GM18870 (cell line): ENCODE measurements around the gene PTRH1.

ENCODE experiments used
- ATAC-seq: cut with Tn5 transposase; IDR thresholded peaks from one replicate; pipeline ENCODE4 v1.9.1; 2021; ENCODE audit warnings: moderate library complexity; ENCODE audit not compliant: unreplicated experiment

Gene PTRH1

DNA sequence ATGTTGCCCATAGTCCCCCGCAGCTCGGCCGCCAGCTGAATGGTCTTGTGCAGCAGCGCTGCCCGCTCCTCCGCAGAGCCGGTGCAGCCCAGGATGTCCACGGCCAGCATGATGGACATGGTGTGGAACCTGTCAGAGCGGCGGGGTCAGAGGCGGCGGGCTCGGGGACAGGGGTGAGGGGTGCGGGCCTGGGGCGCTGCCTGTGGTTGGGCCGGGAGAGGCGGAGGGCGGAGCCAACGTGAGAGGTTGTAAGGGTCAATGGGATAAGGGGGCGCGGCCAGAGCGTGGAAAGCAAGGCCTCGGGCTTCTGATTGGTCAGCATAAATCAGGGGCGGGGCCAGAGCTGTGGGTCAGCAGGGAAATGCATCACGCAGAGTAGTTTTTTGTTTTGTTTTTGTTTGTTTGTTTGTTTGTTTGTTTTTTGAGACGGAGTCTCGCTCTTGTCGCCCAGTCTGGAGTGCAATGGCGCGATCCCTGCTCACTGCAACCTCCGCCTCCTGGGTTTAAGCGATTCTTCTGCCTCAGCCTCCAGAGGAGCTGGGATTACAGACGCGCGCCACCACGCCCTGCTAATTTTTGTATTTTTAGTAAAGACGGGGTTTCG is 26.5 kb upstream of the PTRH1 start:
- ATAC-seq: no peak

DNA sequence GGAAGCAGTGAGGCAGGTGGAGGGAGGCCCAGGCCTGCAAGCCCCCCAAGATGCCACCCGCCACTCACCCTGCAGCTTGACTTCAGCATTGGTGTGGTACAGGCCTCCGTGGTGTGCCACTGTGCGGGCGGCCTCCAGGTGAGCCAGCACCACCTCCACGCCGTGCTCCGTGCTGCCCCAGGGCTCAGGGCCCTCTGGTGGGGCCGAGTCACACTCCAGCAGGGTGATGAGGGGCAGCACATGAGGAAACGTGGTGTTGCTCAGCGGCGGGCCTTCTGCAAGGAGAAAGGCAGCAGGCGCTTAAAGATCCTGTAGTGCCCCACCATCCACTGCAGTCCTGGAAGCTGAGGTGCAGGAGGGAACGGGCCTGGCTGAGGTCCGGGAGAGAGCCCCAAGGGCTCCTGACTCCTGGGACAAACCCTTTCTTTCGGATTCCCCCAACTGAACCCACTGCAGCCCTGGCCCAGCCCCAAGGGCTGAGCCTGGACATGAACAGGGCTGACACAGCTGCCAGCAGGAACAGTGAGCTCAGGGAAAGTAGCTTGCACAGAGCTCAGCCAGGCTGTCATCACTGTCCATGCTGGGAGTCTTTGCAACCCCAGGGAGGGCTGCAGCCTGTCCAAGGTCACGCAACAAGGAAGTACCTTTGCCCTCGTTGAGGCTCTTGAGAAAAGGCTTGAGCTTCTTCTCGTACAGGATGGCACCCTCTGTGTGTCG is 24.3 kb upstream of the PTRH1 start:
- no peak for ATAC-seq

DNA sequence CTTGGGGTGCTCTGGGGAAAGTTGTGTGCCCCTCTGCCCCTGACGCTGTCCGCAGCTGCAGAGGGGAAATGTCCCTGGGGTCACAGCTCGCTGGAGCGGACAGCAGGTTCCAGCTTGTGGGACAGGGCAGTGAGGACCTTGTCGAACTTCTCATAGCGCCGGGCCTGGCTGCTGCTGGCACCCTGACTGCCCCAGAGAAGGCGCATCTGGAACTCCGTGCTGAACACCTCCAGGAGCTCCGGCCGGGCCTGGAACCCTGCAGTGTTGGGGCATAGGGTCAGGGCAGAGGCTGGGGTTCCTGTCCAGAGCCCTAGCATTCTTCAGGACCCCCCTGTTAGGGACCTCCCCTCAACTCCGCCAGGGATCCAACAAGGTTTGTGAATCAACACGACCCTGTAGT is 23.2 kb upstream of the PTRH1 start:
- no peak for ATAC-seq

DNA sequence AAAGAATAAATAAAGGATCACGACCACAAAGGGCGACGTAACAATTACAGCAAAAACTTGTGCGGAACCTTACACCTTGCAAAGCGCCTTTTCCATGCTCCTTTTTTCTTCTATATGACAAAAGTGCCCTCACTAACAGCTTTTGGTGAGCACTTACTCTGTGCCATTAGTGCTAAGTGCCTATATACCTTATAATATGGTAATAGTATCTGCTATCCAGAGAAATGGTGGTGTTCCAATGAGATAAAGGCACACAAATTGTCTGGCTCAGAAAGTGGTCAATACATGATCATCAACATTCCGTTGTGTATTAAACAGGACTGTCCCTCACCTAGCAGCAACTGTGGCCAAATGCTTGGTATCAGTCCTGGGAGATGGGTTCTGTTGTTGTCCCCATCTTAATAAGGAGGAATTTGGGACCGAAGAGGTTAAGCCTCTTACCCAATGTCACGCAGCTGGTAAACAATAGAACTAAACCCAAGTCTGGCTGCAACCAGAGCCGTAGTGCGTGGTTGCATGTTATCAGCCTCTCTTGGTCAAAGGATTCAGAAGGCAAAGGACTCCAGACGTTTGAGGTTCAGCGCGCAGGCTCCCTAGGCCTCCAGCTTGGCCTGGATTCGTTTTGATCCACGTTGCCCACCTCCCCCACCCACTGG is 20.2 kb upstream of the PTRH1 start:
- peak; percentile 13 for ATAC-seq

DNA sequence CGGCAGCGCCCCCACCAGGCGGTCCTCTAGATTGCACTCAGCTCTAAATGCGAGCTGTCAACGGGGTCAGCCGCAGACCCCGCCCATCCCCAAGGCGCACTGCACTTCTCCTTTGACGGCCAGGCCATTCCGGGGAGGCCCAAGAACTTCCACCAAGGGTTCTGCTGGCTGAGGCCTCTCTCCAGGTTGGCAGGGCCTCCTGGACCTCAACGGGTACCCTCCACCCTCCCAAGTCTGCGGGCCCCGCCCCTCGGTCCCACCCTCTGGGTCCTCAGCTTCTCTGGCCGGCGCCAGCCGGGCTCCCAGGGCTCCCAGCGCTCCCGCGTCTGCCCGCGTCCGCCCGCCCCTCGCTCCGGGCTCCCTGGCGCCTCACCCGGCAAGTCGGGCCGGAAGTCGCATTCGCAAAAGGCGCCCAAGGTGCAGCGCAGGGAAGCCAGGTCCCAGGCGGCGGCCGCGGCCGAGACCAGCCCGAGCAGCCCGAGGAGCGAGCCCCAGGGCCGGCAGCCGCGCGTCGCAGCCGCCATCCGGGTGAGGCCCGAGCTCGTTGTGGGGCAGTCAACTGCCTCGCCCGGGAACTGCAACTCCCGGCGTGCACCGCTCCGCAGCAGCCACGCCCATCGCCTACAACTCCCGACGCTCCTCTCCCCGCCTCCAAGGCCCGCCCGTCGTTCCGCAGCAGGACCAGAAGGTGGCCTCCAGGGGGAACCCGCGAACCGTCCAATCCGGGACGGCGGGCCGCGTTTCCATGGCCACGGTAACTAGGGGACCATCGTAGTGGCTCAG is 19.5 kb upstream of the PTRH1 start, which contains the start of gene TOR2A:
TOR2A (minus strand) TSS at position 548 of the 783 bp plus-strand sequence; CDS start at position 524, 24 bp downstream.
- ATAC-seq: peak; percentile 62

DNA sequence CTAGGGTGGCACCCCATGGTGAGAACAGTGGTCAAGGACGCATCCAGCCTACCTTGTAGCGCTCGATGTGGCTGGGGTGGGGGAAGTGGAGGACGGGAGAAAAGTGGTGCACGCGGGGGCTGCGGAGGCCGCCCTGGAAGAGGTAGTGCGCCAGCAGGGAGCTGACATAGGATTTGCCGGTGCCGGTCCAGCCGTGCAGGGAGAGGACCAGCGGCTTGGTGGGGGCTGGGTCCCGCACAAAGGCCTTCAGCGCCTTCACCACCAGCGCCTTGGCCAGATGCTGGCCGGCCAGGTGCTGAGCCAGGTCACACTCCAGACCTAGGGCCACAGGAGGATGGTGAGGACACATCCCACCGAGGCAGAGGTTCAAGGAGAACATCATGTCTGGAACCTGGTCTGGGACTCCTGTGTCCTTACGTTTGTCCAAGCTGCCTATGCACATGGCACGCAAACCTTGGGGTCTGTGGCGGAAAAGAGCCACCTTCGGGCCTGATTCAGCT is 18.8 kb upstream of the PTRH1 start:
- ATAC-seq: no peak

DNA sequence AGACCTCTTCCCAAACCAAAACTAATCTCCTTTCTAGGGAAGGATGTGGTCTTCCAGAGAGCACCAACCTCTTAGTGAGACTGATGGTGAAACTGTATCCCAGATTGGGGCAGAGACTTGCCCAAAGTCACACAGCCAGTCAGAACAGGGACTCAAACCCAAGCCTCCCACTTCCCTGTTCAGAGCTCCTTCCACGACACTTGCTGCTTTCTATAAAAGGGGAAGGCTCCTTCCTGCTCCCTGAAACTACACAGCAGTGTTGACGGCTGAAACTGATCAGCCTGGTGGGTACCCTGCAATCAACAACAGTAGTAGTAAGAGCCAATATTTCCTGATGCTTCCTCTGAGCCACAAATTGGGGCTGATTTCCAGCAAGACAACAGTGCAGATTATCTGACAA is 18.2 kb upstream of the PTRH1 start:
- ATAC-seq: no peak

DNA sequence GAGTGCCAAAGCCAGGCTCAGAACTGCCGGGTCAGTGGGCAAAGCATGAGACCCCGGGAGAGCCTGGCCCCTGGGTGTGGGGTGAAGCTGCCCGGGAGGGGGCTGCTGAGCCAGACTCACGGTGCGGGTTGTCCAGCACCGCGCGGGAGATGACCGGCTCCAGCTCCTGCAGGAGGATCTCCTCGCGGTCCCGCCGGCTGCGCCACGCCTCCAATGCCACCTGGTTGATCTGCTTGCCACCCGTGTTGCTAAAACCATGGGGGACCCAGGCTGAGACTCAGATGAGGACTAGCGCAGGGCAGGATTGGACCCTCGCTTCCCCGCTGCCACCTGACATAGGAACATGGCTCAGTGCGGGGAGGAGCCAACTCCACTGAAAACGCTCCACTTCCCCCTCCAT is 17.0 kb upstream of the PTRH1 start:
- no peak for ATAC-seq

DNA sequence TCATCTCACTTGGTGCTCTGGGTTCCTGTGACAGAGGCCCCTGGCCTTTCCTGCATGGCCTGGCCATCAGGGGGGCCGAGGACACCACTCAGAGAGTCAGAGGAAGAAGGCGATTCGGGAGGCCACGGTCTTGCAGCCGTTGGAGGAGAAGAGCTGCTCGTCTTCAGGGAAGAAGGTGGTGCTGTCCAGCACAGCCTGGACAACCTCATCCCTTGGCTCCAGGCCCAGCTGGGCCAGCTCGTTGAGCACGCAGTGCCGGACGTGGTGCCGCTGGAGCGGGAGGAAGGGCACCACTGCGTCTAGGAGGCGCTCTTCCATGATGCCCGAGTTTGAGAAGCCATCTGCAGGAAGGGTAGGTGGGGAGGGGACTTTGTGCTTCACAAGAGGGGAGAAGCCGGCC is 16.5 kb upstream of the PTRH1 start:
- ATAC-seq: no peak

DNA sequence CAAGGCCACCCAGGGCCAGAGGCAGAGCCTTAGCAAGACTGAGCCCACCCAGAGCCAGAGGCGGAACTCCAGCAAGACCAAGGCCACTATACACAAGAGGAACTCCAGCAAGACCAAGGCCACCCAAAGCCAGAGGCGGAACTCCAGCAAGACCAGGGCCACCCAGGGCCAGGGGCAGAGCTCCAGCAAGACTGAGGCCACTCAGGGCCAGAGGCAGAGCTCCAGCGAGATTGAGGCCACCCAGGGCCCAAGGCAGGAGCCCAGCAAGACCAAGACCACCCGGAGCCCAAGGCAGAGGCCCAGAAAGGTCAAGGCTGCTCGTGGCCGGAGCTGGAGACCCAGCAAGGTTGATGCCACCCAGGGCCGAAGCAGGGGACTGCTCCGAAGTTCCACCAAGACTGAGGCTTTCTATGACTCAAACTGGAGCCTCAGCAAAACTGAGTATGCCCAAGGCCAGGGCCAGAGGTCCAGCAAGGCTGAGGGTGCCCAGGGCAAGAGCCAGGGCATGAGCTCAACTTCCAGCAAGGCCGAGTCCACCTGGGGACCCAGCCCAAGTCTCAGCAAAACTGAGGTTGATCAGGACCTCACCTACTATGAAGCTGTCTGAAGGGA is 15.4 kb upstream of the PTRH1 start:
- no peak for ATAC-seq

DNA sequence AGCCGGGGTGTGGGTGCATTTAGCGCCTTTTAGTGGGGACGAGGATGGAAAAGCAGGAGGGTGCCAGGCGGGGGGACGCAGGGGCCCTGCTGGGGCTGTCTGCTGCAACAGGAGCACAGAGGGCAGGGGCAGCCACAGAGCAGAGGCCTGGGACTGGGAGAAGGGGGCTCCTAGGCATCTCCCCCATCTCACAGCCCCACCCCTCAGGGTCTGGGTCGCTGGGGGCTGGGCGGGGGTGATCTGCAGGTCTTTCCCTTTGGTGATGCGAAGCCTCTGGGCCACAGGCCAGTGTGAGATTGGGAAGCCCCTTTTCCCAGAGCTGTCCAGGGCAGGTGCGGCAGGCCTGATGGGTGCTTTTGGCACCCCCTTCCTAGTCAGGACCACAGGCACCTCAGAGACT is 14.8 kb upstream of the PTRH1 start:
- ATAC-seq: no peak

DNA sequence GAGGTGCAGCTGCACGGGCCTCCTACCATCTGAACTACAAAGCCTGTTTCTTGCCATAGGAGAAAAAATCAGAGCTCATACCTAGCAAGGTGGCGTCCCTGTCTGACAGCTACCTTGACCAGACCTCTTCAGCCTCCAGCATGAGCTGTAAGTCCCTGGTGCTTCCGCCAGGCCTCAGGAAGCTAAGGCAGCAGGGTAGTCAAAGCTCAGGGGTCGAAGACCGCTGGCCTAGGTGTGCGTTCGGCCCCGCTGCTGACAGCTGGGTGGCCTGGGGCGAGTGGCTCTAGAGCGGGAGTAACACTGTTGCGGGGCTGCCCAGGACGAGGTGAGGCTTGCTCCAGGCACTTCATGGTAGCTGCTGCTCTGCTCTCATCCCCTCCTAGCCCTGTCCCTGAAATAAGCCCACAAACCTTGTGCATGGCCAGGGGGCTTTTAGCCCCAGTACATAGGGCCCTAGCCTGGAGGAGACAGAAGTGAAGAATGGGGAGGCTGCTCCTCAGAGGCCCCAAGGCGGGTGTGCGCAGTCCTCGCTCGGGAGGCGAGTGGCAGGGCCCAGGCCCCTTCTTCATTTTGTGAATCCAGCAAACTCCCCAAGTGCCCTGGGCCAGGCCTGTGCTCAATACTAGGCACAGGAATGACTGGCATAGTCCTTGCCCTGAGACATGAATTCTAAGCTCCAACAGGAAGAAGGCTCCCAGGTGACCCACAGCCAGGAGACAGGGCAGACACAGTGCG is 14.2 kb upstream of the PTRH1 start:
- no peak for ATAC-seq

DNA sequence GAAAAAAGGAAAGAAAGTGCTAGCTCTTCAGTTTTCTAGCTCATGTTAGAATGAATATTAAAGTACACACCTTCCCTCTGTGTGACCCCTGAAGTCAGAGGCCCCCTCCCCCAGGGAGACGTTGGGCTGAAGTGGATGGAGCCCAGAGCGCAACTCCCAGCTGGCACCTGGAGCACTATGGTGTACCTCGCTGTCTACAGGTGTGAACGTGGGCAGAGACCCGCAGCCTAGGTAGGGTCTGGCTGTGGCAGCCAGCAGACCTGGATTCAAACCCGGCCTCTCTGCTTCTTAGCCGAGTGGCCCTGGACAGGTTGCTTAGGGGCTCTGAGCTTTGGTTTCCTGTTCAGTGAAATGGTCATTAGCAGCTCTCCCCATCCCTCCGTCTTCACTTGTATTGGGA is 13.3 kb upstream of the PTRH1 start:
- no peak for ATAC-seq

DNA sequence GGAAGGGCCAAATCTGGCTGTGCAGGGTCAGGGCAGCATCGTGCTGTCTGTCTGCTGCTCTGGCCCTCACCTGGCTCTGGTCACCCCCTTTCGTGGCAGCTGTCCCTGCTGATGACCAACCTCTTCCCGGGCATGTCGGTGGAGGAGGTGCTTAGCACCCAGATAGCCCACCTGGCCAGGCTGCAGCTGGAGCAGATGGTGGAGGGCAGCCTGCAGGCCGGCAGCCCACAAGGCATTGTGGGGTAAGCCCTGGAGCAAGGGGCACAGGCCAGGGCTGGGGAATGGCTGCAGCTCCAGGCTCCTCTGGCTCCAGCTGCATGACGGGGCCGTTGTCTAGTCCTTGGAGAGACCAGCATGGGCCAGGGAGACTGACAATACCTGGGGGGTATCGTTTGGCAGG is 11.4 kb upstream of the PTRH1 start:
- no peak for ATAC-seq

DNA sequence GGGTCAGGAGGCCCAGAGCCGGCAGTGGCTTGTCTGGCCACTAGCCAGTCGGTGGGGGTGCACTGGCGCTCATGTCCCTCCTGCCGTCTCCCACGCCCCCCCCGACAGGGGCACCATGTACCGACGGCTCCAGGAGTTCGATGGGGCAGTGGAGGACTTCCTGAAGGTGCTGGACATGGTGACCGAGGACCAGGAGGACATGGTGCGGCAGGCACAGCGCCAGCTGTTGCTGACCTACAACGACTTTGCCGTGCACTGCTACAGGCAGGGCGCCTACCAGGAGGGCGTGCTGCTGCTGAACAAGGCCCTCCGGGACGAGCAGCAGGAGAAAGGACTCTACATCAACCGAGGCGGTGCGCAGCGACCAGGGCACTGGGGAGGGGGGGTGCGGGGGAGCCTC is 8.5 kb upstream of the PTRH1 start:
- ATAC-seq: no peak

DNA sequence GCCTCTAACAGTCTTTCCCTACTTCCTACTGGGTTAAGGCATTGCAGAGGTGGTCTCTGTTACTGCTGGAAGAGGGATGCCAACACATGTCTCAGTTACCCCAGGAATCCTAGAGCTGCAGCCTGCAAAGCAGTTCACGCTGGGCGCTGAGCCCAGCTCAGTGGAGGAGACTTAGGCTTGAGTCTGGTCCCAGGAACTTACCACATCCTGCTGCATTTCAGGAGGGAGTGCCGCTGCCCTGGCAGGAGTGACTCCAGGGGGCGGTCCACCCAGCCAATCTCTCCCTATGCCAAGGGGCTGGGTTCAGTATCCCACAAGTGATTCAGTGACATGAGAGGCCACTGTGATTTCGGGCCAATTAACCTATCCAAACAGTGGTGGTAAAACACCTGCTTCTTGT is 8.0 kb upstream of the PTRH1 start:
- ATAC-seq: no peak

DNA sequence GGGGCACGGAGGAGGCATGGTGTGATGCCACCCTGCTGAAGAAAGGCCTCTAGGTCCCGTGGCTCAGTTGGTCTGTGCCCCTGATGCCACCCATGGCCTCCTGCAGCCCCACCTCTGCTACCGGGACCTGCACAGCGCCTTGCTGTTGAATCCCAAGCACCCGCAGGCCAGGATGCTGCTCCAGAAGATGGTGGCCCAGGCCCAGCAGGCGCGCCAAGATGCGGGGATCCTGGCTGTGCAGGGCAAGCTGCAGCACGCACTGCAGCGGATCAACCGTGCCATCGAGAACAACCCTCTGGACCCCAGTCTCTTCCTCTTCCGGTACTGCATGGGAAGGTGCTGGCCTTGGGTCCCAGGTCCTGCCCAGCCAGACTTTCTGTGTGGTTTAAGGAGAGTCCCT is 7.5 kb upstream of the PTRH1 start:
- ATAC-seq: no peak

DNA sequence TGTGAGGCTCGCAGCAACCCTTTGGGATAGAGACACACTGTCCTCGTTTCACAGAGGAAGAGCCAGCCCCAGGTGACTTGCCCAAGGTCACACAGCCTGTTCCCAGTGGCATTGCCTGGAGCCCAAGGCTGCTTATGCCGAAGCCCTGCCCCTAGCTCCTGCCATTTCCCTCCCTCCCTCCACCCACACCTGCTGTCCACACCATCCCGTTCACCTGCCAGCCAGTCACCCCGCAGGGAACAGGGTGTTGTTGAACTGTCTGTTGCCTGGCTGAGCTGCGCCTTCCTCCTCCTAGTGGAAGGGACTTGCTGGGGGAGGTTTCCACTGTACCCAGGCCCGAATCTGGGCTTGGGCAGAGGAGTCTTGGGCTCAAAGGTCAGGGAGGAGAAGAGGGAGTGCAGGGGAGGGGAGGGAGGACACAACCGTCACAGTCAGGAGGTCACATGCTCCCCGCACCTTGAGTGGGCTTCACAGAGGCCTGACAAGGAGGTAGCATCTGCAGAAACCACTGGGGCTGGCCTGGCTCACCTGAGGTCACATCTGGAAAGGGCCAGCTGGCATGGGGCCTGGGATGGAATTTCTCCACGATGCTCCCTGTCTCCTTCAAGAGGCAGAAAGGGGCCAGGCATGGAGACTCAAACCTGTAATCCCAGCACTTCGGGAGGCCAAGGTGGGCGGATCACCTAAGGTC is 6.7 kb upstream of the PTRH1 start:
- ATAC-seq: no peak

DNA sequence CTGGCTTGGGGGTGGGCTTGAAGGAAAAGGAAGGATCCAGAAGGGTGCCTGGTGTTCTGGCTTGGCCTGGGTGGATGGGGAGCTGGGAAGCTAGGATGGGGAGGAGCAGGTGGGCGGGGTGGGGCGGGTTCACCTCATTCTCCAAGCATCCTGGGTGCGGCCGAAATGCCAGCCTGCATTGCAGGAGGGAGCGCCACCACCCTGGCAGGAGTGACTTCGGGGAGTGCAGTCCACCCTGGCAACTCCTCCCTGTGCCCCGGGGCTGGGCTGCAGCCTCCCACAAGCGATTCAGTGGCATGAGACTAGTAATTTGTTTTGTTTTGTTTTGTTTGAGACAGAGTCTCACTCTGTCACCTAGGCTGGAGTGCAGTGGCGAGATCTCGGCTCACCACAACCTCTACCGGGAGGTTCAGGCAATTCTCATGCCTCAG is 5.9 kb upstream of the PTRH1 start:
- ATAC-seq: no peak

DNA sequence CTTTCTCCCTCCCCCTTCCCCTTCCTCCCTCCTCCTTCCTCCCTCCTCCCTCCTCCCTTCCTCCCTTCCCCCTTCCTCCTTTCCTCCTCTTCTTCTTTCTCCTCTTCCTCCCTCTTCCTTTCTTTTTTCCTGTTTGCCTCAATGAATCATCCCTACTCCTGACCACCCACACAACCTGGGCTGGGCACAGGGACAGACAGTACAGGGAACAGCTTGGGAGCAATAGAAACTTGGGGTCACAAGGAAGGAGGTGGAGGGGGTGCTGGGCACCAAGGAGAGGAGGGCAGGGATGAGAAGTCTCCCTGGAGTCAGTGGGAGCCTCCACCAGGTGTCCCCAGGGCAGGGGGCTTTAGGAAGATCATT is 5.4 kb upstream of the PTRH1 start:
- ATAC-seq: no peak
